BJ (cell line): ENCODE data around the gene MYCBP. TPM values are rescaled to one million over a fixed set of nuclear protein-coding genes. Genes with fewer than 3 reads are reported as not detected.

Source experiments
- CTCF ChIA-PET: fragments of 350-600 bp; formaldehyde crosslinking; extraction: SDS; loops from one replicate; lab custom pipeline; 2021; ENCODE audit warnings: antibody characterized with exemption, inconsistent platforms; lab: Yijun Ruan, JAX
- POLR2A ChIA-PET: fragments of 300-600 bp; sonication (Branson Sonifier 250); formaldehyde crosslinking; extraction: SDS; loops from one replicate; lab custom pipeline; 2021; ENCODE audit warnings: antibody characterized with exemption; lab: Charles Lee
- DNase-seq: peaks from one replicate; pipeline ENCODE4 v3.0.0-alpha.2; 2011; ENCODE audit warnings: low read depth
- H3K27me3 ChIP-seq: 2 replicates; pipeline ENCODE4 v1.6.0; 2011; ENCODE audit warnings: low read length; ENCODE audit not compliant: control insufficient read depth, insufficient read depth
- H3K36me3 ChIP-seq: 2 replicates; pipeline ENCODE4 v1.5.1; 2011; ENCODE audit warnings: low read length; ENCODE audit not compliant: control insufficient read depth, insufficient read depth
- H3K4me3 ChIP-seq: 2 replicates; pipeline ENCODE4 v1.5.1; 2011; ENCODE audit warnings: low read depth, mild to moderate bottlenecking, control low read depth, low read length
- CTCF ChIP-seq: IDR thresholded peaks from 2 replicates; pipeline ENCODE4 v1.5.1; 2011; ENCODE audit warnings: low read depth, mild to moderate bottlenecking, control low read depth, inconsistent platforms, low read length, moderate library complexity; ENCODE audit not compliant: insufficient read depth
- polyA plus RNA-seq: library from polyadenylated mRNA; depleted of rRNA; stranded (reverse); fragments of >200 nt; gene quantifications from 2 replicates; pipeline ENCODE4 v1.2.3, GENCODE V29; 2011

Gene MYCBP
- polyA plus RNA-seq, 1 experiment: 11.2 TPM

GRCh38 chr1:38818175-38818976 lies 54.8 kb downstream of the MYCBP start:
- no peaks in the 10 kb centered on the region for H3K36me3 ChIP-seq
- ChIA-PET POLR2A (no interaction called here), CTCF (interaction anchor here (1.3 to 2.2 kb wide), 8 partner anchors 9 to 792 kb away, joined by 4 to 13 read pairs (median 8); no protein-coding TSS in a partner anchor)
- peaks cover 50% of the 10 kb centered on the region for H3K27me3 ChIP-seq
- peak overlapping the region; percentile 4; the same call in 1 of the 2 replicates for H3K4me3 ChIP-seq
- TF ChIP-seq CTCF: no peak
- no peak for DNase-seq

- no peaks in the 10 kb centered on the region for H3K36me3 ChIP-seq
- CTCF ChIA-PET: interaction anchor here (0.6 to 2.2 kb wide), 5 partner anchors 10 to 281 kb away, joined by 3 to 13 read pairs (median 5); no protein-coding TSS in a partner anchor
- DNase-seq: no peak
- peak overlapping the region; percentile 4; the same call in 1 of the 2 replicates for H3K4me3 ChIP-seq
- POLR2A ChIA-PET: no interaction called here
- H3K27me3 ChIP-seq: peaks cover 50% of the 10 kb centered on the region
- no peak for TF ChIP-seq CTCF
Measured at GRCh38 chr1:38817267-38818174, 55.6 kb downstream of the MYCBP start.

DNA sequence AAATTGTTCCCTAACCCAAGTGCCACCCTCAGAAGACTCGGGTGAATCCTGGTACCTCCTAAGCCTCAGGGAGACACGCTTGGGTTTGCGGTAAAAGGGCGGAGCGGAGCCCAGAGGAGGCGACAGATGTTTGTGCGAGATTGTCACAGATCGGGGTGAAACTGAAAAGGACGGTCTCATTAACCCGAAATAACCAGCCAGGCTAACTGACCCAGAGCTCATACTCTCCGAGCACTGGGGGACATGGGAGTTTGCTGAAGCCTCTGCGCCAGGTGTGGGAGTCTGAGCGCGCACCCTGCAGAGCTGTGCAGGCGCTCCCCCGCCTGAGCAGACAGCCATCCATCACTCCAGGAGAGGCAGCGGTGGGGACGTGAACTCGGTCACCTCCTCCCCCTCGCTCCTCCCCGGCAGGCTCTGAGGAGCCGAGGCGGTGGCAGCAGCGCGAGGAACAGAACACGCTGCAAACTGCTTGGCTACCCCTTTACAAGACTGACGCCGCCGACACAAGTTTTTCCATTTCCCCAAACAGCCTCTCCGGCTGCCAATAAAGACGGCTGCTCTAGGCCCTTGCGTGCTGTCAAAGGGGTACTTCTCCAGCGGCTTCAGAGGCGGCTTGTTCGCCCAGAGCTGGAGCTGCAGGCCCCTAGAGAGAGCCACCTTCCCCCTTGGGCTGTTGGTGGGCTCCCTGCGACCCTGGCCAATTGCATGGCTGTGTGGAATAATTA lies 57.1 kb downstream of the MYCBP start:
- no peak for TF ChIP-seq CTCF
- DNase-seq: no peak
- Histone ChIP-seq H3K4me3 (no peak overlapping the region), H3K36me3 (no peaks in the 10 kb centered on the region), H3K27me3 (peaks cover 45% of the 10 kb centered on the region)
- POLR2A ChIA-PET: no interaction called here
- CTCF ChIA-PET: no interaction called here

DNA sequence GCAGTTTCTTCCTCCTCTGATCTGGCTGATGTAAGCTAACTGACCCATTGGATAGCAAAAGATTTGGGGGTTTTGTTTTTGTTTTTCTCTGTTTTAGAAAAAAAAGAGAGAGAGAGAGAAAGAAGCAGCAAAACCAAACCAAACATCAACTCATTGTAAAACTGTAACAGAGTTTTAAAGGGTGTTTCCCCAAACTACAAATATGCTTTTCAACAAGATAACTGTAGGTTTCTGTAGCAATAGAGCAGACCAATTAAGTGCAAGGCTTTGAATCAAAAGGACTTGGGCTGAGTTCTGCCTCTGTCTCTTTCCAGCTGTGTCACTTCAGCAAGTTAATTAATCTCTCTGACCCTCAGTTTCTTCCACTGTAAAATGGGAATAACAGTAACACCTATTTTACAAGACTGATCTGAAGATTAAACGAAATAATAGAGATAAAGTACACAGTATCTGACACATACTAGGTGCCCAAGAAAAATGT lies 58.1 kb downstream of the MYCBP start:
- POLR2A ChIA-PET: no interaction called here
- CTCF ChIA-PET: no interaction called here
- TF ChIP-seq CTCF: no peak
- no peaks in the 10 kb centered on the region for H3K36me3 ChIP-seq
- no peak for DNase-seq
- H3K27me3 ChIP-seq: peaks cover 46% of the 10 kb centered on the region
- H3K4me3 ChIP-seq: no peak overlapping the region
